CD4-positive, alpha-beta T cell treated with Interleukin-2 at 100 ng/mL for 4 hours (primary cell): ENCODE results near the gene CAMTA1.

Experiments used
- DNase-seq: peaks from one replicate; pipeline ENCODE4 v3.0.0-alpha.2; 2020; ENCODE audit warnings: low spot score

Gene CAMTA1

DNA sequence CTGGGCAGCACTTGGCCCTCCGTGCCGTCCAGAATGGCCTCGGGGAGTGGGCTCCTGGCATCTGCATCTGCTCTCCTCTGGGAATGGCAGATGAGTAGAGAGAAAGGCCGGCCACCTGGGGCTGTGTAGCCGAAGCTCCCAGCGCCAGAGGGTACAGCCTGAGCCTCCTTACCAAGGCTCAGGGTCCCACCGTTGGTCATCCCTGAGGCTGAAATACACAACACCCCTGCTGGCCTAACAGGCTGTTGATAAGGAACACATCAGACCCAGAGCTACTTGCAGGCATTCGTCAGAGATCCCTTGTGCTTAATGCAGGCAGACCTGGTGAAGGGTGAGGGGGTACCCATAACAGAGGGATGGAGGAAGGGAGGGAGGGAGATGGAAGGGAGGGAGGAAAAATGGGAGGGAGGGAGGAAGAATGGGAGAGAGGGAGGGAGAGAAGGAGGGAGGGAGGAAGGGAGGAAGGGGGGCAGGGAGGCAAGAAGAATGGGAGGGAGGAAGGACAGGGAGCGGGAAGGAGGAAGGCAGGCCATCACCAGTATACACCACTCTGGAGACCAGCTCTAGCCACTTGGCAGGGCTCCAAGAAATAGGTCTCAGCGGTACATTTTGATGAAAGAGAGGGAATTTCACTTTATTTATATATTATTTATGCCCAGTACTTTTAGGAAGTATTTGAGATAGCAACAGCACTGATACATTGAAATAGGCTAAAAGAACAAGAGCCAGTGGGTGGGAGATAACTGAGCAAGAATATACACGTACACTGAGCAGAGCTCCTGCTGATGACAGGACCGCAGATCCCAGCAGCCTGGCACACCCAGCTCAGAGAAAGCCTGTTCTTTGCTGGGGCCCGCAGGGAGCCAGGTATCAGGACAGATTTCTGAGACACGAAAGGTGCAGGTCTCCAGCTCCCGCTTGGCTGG, 670.8 kb downstream of the CAMTA1 start:
- no peak for DNase-seq

DNA sequence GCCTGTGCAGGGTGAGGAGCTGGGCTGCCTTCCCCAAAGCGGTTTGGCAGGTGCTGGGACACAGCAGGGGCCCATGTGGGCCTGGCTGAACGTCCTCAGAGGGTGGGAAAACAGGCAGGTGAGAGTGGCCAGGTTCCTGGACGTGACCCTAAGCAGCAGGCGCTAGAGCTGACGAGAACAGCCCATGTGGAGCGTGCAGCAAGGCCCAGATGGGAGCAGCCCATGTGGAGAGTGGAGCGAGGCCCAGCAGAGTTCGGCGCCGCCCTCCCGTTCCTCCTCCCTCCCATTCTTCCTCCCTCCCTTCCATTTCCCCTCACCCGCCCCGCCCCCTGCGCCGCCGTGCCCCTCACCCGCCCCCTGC, 671.4 kb downstream of the CAMTA1 start:
- DNase-seq: no peak

DNA sequence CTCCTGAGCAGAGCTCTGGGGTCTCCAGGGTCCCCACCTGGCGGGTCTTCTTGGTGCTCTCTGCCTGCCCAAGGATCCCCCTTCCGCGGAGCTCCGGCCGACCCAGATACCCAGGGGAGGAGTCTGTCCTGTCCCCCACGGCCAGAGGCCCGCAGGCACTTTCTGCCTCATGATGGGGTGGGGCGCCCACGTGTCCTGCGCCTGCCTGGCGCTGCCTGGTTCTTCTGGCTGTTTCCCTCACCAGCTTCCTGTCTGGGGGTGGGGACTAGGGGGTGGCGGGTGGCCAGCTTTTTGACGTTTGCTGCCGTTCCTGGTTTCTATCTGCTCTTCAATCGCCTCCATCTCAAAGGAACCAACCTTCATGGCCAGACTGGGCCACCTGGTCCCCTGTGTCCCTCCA, 672.6 kb downstream of the CAMTA1 start:
- no peak for DNase-seq

DNA sequence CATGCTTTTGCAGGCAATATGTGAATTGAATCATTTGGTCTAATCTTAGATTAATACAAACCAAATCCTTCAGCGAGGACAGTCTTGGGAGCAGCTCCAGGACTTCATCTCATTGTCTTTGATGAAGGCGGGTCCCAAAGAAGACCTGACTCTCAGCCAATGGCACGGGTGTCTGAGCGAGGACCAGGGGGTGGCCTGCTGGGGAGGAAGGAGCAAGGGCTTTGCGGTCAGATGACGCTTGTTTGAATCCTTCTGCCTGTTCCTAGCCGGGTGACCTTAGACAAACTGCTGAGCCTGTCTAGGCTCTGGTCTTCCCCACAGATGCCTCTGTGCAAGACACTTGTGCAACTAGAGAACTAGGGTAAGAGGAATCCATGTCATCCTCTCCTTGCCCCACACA, 673.7 kb downstream of the CAMTA1 start:
- no peak for DNase-seq

DNA sequence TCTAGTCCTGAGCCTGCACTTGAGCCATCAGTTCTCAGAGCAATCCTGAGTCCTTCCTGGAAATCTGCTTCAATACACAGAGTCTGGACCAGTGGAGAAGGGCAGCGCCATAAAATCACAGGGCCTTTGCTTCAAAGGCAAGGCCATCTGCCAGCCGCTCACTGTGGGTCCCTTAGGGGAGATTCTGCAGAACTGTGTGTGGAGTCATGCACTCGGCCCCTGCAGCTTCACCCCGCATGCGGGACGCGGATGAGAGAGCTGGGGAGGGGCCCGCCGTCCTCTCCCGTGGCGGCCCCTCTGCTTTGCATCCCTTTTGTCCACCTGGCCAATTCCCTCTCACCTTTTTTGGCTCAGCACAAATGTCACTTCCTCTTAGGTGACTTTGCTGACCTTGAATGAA, 674.7 kb downstream of the CAMTA1 start:
- DNase-seq: no peak

DNA sequence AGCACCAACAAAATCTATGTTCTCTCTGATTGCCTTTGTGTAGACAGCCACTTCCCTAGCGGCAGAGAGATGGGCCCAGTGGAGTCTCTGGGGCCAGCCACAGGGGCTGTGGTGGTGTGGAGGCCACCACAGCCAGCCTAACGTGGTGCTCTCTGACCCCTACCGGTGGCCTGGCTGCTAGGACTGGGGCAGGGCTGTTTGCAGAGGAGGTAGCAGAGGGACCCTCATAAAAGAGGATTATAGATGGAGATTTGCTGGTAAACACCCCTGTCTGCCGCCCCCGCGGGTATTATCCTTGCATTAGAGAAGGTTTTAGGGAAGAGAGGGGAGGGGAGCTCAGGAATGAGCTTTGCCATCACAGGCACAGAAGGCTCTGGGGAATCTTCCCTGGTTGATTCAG, 675.6 kb downstream of the CAMTA1 start:
- DNase-seq: no peak

DNA sequence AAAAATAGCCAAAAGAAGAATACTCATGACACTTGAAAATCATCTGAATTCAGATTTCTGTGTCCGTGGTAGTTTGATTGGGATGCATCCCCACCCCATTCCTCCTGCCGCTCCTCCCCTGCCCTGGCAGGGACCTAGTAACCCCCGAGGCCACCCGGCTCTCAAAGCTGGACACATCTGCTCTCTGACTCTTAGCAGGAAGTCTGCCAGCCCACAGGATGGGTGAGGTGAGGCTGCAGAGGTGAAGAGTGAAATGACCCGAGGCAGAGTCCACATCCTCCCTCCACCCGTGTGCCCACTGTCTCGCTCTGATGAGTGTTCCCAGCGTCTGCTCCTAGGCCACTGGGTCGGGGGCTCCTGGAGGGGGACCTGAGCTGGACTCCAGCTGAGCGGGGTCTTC, 677.4 kb downstream of the CAMTA1 start:
- DNase-seq: no peak

DNA sequence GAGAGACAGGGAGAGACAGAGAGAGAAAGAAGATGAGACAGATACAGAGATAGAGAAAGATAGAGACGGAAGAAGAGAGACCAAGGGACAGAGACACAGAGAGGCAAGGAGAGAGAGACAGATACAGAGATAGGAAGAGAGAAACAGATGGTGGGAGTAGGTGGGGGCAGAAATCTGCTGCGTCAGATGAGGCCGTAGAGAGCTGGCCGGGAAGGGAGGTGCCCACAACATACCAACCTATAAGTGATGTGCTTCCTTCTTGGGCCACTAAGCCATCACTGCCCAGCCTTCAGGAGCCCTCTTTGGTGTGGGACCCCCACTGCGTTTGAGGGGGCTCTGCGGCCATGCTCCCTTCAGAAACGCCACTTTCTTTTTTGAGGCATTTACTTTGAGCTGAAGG, 678.3 kb downstream of the CAMTA1 start:
- no peak for DNase-seq

DNA sequence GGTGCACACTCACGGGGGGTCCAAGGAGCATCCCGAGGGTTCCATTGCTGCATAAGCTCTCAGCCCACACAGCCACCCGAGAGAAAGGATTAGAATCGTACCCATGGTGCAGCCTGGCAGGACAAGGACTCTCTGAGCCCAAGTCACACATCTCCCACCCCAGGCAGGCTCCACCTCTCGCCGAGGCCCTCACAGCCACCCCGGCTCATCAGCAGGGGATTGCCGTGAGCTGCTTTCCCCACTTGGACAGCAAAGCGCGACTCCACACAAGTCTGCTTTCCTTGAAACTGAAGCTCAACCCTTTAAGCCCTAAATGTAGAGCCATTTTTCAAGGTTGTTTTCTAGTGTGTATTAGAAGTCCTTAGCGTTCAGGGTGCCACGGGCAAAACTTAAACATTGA, 679.5 kb downstream of the CAMTA1 start:
- DNase-seq: no peak

DNA sequence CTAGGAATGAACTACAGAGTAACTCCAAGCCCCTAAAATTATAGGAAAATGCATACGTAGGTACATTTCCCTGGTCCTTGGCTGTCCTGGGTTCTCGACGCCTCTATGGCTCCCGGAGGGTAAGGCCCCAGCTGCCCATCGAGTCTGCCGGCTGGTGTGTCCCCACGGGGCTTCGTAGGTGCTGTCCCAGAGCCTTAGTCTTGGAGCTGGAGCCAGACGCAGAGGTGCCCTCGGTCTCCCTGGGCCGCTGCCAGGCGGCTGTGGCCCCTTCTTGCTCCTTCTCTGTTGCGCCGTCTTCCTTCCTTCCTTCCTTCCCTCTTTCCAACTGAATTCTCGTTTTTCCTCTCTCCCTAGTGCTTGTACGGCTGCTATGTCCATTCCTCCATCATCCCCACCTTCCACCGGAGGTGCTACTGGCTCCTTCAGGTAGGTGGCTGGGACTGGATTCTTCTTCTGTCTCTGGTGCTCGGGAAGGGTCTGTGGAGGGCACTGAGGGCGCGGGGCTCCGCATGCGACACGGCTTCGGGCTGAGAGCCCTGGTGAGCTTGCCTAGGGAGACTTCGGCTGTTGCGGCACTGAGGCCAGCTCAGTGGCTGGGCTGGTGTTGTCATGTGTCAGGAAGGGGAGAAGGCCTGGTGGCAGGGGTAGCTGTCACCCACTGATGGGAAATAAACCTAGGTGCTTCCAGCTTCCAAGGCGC, 682.4 kb downstream of the CAMTA1 start:
- no peak for DNase-seq

DNA sequence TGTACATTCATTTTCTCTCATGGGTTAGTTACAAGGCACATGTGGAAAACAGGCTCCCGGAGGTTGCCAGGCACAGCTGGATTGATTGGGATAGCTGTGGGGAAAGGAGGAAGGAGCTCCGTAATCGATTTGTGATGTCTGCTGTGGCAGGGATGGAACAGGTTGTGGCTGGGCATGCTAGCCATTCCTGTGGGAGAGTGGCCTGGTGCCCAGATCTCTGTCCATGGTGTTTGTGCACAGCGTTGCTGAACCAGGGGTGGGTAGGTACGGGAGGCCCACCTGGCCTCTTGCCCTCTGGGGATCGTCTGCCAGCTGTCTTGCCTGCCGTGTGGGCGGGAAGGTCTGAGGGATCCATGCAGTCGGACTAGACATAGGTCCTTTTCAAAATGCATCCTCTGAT, 683.0 kb downstream of the CAMTA1 start:
- DNase-seq: no peak

DNA sequence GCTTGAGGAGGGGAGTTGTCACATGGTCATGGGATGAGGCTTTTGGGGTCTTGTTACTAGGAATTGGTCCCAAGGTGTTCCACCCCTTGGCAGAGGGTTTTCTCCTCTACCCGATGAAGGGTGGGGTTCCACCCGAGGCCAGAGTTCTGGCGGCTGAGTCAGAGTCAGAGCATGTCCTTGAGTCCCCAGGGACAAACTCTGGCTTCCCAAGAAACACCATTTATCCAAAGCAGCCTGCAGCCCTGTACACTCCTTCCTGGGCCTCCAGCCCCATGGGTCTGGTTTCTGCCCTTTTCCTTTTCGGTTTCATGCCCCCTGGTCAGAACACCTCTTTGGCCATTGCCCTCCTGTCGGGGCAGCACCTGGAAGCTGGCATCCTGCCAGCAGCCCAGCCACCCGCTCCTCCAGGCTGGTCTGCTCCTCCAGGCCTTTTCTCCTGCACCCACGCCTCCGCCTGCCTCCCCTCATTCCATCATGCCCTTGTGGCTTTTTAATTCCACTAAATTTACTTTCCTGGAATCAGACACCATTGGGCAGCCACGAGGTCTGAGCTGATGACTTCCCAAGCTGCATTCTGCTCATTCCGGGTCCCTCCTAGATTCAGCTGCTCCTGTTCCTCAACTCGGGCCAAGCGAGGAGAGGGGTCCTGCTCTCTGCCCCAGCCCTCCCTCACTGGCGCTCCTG, 684.1 kb downstream of the CAMTA1 start:
- no peak for DNase-seq

DNA sequence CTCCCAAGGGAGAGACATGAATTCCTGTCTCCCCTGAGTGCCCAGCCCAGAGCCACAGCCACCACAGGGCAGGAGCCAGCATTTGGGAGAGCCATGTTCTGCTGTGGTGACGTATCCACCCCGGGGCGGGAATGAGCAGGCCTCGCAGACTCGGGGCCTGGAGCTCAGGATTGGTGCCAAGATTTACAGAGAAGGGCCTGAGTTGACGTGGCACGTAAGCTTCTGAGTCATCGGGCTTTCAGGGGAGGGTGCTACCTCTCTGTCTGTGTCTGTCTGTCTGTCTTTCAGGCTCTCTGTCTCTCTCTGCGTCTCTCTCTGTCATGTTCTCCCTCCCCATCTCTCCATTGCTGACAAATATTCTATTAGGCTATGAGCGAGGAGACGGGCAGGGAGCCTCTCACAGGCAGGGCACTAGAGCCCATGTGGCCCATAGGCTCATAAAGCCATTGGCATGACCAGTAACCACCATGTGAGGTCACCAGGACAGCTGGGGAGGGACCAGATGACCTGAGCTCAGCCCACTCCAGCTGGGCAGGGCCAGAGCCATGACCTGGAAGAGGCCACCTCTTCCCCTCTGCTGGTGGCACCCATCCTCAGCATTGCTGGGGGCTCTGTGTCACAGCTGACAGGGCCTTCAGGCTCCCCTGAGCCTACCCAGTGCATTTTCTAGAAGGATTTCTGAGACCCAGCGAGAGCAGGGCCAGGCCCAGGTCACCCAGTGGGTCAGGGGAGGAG, 685.8 kb downstream of the CAMTA1 start:
- no peak for DNase-seq

DNA sequence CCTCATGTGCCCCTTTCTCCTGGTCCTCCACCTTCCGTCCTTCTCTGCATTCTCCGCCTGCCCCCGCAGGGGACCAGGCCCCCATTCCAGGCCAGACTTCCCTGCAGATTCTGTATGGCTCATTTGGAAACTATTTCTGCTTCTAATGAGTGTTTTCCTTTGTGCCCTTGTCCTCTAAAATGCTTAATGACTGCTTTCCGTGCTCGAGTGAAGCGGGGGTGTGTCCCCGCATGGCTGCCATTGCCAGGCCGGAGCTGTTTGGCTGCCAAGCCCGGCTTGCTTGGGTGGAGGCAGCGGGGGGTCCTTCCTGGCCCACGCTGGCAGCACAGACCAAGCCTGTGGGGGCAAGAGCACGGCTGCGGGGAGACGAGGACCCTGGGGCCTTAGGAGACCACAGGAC, 686.6 kb downstream of the CAMTA1 start:
- DNase-seq: no peak

DNA sequence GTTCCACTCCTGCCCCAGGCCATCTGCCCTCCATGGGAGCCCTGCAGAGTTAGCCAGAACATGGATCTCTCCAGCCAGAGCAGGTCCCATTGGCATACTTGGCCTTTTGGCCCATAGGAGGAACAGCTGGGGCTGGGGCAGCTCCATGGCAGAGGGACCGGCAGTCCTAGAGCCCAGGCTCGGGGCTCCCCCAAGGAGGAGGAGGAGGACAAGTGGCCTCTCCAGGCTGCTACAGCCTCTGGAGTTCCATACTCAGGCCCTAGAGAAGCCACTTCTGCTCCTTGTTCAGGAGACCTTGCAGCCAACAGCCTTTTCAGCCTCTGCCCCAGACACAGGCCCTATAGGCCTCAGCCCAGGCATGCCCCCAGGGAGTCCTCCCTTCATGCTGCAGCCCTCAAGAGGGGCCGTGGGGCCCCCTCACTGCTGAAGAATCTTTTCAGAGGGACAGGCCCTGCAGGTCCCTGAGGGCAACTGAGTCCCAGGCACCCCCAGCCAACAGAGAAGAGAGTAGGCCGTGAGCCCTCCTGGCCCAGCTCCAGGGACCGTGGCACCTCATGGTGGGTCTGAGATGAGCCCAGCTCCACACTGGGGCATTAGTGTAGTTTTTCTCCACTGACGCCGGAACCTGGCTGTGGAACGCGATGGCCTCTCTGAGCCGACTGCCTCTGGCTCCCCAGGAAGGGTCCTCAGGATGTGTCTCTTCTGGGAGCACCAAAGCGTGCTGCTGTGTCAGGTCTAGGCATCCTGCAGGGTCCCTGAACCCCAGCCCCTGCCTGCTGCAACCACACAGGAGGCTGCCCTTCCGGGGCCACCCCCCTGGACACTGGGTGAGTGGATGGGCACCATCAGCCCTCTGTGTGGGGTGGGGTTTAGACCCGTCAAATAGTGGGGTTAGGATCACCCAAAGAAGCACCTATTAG, 688.2 kb downstream of the CAMTA1 start:
- no peak for DNase-seq

DNA sequence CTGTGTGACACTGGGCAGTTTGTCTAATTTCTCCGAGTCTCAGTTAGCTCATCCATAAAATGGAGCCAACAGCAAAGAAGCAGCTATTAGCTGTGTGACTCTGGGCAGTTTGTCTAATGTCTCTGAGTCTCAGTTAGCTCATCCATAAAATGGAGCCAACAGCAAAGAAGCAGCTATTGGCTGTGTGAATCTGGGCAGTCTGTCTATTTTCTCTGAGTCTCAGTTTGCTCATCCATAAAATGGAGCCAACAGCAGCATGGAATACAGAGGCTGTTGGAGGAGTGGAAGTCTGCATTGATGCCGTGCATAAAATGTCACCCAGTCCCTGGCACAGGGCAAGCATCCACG, 688.9 kb downstream of the CAMTA1 start:
- no peak for DNase-seq

DNA sequence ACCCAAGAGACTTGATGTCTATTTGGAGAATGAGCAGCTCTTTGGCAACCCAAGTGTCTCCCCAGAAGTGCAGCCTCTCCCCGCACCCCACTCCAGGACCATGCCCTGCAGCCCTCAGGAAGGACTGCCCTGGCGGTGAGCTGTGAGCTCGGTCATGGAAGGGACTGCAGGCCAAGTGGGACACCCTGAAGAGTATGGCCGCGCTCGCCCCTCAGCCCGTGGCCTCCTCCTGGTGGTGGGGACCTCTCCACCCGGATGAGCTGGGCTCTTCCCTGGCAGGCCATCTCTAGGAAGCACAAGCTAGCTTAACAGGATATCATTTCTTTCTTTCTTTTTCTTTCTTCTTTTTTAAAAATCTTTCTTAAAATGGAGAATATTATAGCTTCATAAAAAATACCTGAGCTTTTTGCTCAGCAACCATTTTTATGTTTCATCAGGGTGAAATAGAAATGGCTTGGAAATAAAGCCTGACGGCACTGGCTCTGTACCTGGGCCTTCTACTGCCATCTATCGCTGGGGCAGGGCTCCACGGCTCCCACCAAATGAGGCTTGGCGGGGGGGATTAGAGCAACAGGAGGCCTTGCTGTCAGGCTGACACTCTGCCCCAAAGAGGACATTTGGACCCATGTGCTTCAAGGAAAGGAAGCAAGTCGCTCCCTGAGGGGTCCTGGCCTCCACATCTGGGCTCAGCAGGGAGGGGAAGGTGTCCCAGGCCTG, 689.7 kb downstream of the CAMTA1 start:
- no peak for DNase-seq

DNA sequence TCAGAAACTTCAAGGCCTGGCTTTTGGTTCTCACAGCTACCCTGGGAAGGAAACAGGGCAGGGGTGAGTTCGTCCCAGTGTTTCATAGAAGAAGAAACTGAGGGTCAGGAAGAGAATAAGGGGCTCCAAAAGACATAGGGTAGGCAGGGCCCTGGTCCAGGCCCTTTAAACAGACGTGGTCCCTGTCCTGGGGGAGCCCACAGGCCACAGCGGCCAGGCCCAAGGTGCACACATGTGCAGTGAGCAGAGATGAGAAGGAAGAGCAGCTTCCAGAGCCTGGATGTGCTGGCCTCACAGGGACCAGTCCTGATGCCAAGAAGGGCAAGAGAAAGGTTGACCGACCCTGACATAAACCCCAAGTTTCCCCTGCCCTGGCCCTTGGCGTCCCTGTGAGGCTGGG, 690.4 kb downstream of the CAMTA1 start:
- DNase-seq: no peak

DNA sequence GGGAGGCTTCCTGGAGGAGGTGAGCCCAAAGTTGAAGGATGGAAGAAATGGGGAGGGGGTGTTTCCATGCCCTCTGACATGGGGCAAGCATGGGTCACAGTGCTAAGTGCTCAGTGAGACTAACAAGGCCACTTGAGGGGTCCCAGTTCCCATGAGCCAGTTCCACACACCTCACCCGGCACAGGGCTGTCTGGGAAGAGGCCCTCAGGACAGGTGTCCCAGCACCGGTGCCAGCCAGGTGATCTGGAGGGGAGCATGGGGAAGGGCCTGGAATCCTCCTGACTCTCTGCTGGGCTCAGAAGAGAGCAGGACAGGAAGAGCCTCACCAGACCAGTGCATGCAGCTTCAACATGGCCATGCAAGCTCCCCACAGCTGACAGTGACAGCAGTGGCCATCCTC, 691.1 kb downstream of the CAMTA1 start:
- DNase-seq: no peak

DNA sequence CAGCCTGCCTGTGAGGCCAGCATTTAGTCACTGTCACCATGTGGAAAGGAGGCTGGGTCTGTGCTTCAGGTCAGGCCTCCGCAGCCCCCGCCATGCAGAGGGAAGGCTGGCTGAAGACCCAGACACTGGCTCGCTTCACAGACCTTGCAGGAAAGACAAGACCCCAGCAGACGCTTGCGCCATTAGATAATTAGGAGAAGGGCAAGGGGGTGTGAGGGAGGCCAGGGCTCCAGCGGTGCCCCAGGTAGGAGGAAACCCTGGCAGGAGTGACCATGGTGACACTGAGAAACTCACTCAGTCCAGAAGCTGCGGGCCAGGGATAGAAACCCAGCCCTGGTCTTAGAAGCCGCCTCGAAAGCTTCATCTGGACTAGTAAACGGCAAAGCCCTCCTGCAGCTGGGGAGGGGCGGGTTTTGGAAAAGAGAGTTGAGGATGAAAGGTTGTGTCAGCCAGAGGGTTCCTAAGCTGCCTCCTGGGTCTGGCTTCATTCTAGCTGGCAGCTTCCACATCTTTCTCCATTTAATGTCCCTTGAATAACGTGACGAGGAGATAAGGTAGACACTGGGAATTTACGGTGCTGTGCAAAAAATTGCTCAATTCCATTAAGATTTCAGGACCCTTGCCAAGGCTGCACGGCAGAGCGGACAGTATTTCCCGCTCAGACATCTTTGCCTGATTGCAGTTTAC, 691.8 kb downstream of the CAMTA1 start:
- DNase-seq: no peak
